HepG2 (cell line): ENCODE data around the gene IQCN. TPM values are rescaled to one million over a fixed set of nuclear protein-coding genes. Genes with fewer than 3 reads are reported as not detected.

ENCODE experiments used
- ATAC-seq: fragments of 200-7000 bp; cut with Tn5 transposase; 3 replicates; pipeline ENCODE4 v1.9.1; 2020; ENCODE audit warnings: mild to moderate bottlenecking, moderate library complexity
- BruUV-seq: library from RNA; stranded (reverse); fragments of 400-500 nt; replicated peaks from 2 replicates; lab custom pipeline; 2021; lab: Mats Ljungman, UMichigan
- CTCF ChIA-PET: fragments of 300-600 bp; formaldehyde crosslinking; extraction: SDS; loops from one replicate; lab custom pipeline; 2021; ENCODE audit warnings: low total read pairs, inconsistent platforms, low intra/inter-chr PET ratio; lab: Yijun Ruan, JAX
- POLR2A ChIA-PET: fragments of 350-600 bp; sonication (Branson Sonifier 250); formaldehyde crosslinking; loops from one replicate; lab custom pipeline; 2020; ENCODE audit warnings: antibody characterized with exemption, inconsistent platforms; lab: Yijun Ruan, JAX
- DNase-seq: peaks from one replicate; pipeline ENCODE4 v3.0.0-alpha.2; 2015; ENCODE audit warnings: low spot score
- FAIRE-seq: peaks from 3 replicates; lab custom pipeline; 2011; peaks lifted over from hg19 to GRCh38; lab: Jason Lieb, UNC
- H2AFZ ChIP-seq: one replicate; pipeline ENCODE4 v1.6.1; 2011; ENCODE audit warnings: low read length, inconsistent platforms
- H3K27ac ChIP-seq: fragments of 300-600 bp; 3 replicates; pipeline ENCODE4 v1.8.0; 2011; ENCODE audit warnings: mixed run types, mild to moderate bottlenecking, mixed read lengths, low read length, inconsistent platforms; ENCODE audit not compliant: insufficient read depth; ENCODE audit errors: extremely low read length
- H3K27me3 ChIP-seq, 2 experiments: fragments of 200-600 bp in 1 of 2; 2 replicates in 1 of 2; 3 replicates in 1 of 2; pipeline versions ENCODE4 v1.6.0 to v1.8.0; 2011; ENCODE audit warnings: low read length in 2 of 2, mild to moderate bottlenecking in 2 of 2, moderate library complexity in 2 of 2, inconsistent platforms in 1 of 2; ENCODE audit not compliant: insufficient read depth in 2 of 2, control insufficient read depth in 1 of 2
- H3K36me3 ChIP-seq, 2 experiments: fragments of 200-600 bp in 1 of 2; replicated peaks in 1 of 2; 2 replicates in 1 of 2; 3 replicates in 1 of 2; pipeline versions ENCODE4 v1.5.1 to v1.8.0; 2011; ENCODE audit warnings: low read length in 2 of 2, inconsistent platforms in 1 of 2; ENCODE audit not compliant: insufficient read depth in 2 of 2, control insufficient read depth in 1 of 2
- H3K4me1 ChIP-seq: 2 replicates; pipeline ENCODE4 v1.5.1; 2012; ENCODE audit warnings: low read length, inconsistent platforms; ENCODE audit not compliant: insufficient read depth
- H3K4me2 ChIP-seq: 2 replicates; pipeline ENCODE4 v1.6.0; 2011; ENCODE audit warnings: low read depth, low read length, inconsistent platforms
- H3K4me3 ChIP-seq, 3 experiments: fragments of 200-600 bp in 1 of 3; sonication (generic), shearing (Covaris generic) in 1 of 3; replicated peaks in 1 of 3; 2 replicates each; pipeline ENCODE4 v1.5.1; 2011 to 2016; ENCODE audit warnings: low read length in 3 of 3, inconsistent platforms in 2 of 3, low read depth in 2 of 3, mild to moderate bottlenecking in 2 of 3, control low read depth in 1 of 3, mixed read lengths in 1 of 3; ENCODE audit not compliant: insufficient read depth in 1 of 3
- H3K79me2 ChIP-seq: one replicate; pipeline ENCODE4 v1.6.1; 2011; ENCODE audit warnings: low read length, inconsistent platforms; ENCODE audit not compliant: insufficient read depth
- H3K9ac ChIP-seq: 2 replicates; pipeline ENCODE4 v1.6.0; 2011; ENCODE audit warnings: mild to moderate bottlenecking, low read depth, low read length, inconsistent platforms; ENCODE audit not compliant: insufficient read depth
- H3K9me3 ChIP-seq: 2 replicates; pipeline ENCODE4 v1.5.1; 2012; ENCODE audit warnings: mild to moderate bottlenecking, low read length
- H4K20me1 ChIP-seq: 2 replicates; pipeline ENCODE4 v1.6.0; 2011; ENCODE audit warnings: inconsistent platforms, mild to moderate bottlenecking, low read length, moderate library complexity; ENCODE audit not compliant: insufficient read depth
- CERS6 ChIP-seq: sonication (generic); formaldehyde crosslinking; IDR thresholded peaks from 2 replicates; pipeline ENCODE4 v1.5.0; 2020; ENCODE audit warnings: missing genetic modification reagents
- SNAI1 ChIP-seq: sonication (generic); formaldehyde crosslinking; IDR thresholded peaks from 2 replicates; pipeline ENCODE4 v1.5.0; 2020; ENCODE audit warnings: mild to moderate bottlenecking, missing genetic modification reagents, borderline replicate concordance
- SRF ChIP-seq: IDR thresholded peaks from 2 replicates; pipeline ENCODE4 v1.6.1; 2011; ENCODE audit warnings: mild to moderate bottlenecking, low read depth, low read length, moderate library complexity
- TBL1XR1 ChIP-seq: fragments of 150-350 bp; IDR thresholded peaks from 2 replicates; pipeline ENCODE4 v1.6.1; 2014; ENCODE audit warnings: borderline replicate concordance, low read length; ENCODE audit not compliant: partially characterized antibody
- TCF12 ChIP-seq, 2 experiments: fragments of 450-650 bp in 1 of 2; sonication (generic) in 1 of 2; formaldehyde crosslinking in 1 of 2; IDR thresholded peaks; 2 replicates each; pipeline versions ENCODE4 v1.6.1 to v1.8.0; 2017 to 2022; ENCODE audit warnings: antibody characterized with exemption in 1 of 2, mild to moderate bottlenecking in 1 of 2, missing genetic modification reagents in 1 of 2, moderate library complexity in 1 of 2
- XBP1 ChIP-seq: sonication (generic); formaldehyde crosslinking; IDR thresholded peaks from 2 replicates; pipeline ENCODE4 v1.5.0; 2020; ENCODE audit warnings: missing genetic modification reagents
- ZFY ChIP-seq: sonication (generic); formaldehyde crosslinking; IDR thresholded peaks from 2 replicates; pipeline ENCODE4 v1.4.0; 2020; ENCODE audit warnings: missing genetic modification reagents
- ZNF121 ChIP-seq: sonication (generic); formaldehyde crosslinking; IDR thresholded peaks from 2 replicates; pipeline ENCODE4 v1.5.0; 2020; ENCODE audit warnings: mild to moderate bottlenecking, missing genetic modification reagents
- ZNF160 ChIP-seq: sonication (generic); formaldehyde crosslinking; IDR thresholded peaks from 2 replicates; pipeline ENCODE4 v1.8.0; 2022; ENCODE audit warnings: mild to moderate bottlenecking, inconsistent platforms, missing genetic modification reagents
- ZNF431 ChIP-seq: sonication (generic); formaldehyde crosslinking; IDR thresholded peaks from 2 replicates; pipeline ENCODE4 v1.9.0; 2022; ENCODE audit warnings: missing genetic modification reagents, low read depth, mild to moderate bottlenecking, borderline replicate concordance
- ZNF567 ChIP-seq: sonication (generic); formaldehyde crosslinking; IDR thresholded peaks from 2 replicates; pipeline ENCODE4 v1.8.1; 2023; ENCODE audit warnings: mild to moderate bottlenecking, missing genetic modification reagents, borderline replicate concordance
- ZNF639 ChIP-seq: conservative IDR thresholded peaks from 2 replicates; pipeline ENCODE4 v1.6.1; 2018; ENCODE audit warnings: missing genetic modification reagents
- WGBS: methylation state at CpG from one replicate; pipeline ENCODE4 v1.1.6; 2017; ENCODE audit warnings: low lambda C conversion rate; 5-methylcytosine and 5-hydroxymethylcytosine counted together
- in situ Hi-C: cut with HindIII; loops from 2 replicates; pipeline ENCODE4 v1.10.0; 2017; ENCODE audit warnings: low pct_unique_long_range_greater_than_20kb; ENCODE audit not compliant: extremely low pct_ligation_motif_present
- intact Hi-C: fragments of 100-400 bp; cut with micrococcal nuclease; formaldehyde crosslinking; loops from one replicate; pipeline ENCODE4 v1.10.0; 2022; ENCODE audit not compliant: unreplicated experiment
- polyA plus RNA-seq, 8 experiments: library from polyadenylated mRNA; depleted of rRNA in 3 of 8; stranded (reverse) in 7 of 8; unstranded in 1 of 8; fragments of >200 nt; fragmentation: Illumina TruSeq in 4 of 8; extraction: Trizol in 4 of 8; gene quantifications; 2 replicates each; pipeline versions ENCODE4 v1.2.1 to v1.2.3, GENCODE V29; 2011 to 2016; ENCODE audit warnings: low read depth in 4 of 8, missing spikeins in 1 of 8, mixed read lengths in 1 of 8; ENCODE audit not compliant: insufficient read depth in 1 of 8
- total RNA-seq, 5 experiments: library from RNA; depleted of rRNA; stranded (reverse); fragments of >200 nt; fragmentation: Illumina TruSeq; extraction: Trizol; gene quantifications; 2 replicates each; pipeline ENCODE4 v1.2.3, GENCODE V29; 2016; ENCODE audit warnings: low read depth in 1 of 5

IQCN gene
- total and polyA plus RNA-seq, 2 of the 13 experiments (the other 11 are each of a cell fraction or from before 2014, with no cell fraction given), result 0.04 to 0.18 TPM

GRCh38 chr19:18282021-18282787 lies 8.0 kb upstream of the IQCN start (continued):
- TF ChIP-seq SNAI1, result no peak
- TF ChIP-seq TCF12 (IDR thresholded peaks at IDR 0.05), result no peak
- peak; percentile 58; the same call in 1 of the 2 replicates for TF ChIP-seq TCF12 (CRISPR knock-in tag; IDR thresholded peaks at IDR 0.05)
- TF ChIP-seq ZNF431 (CRISPR knock-in tag), result 0 out of 2 replicates have a peak, but pooled peaks have one; percentile 19
- TF ChIP-seq ZNF567 (CRISPR knock-in tag), result no peak
- 0 out of 2 replicates have a peak, but pooled peaks have one; percentile 13 for TF ChIP-seq ZNF160 (CRISPR knock-in tag)
- no peak for TF ChIP-seq ZNF639 (CRISPR knock-in tag)

- no peak within 1 kb of the TSS for H2AFZ ChIP-seq
- intact Hi-C loops, result loop anchor here (1.0 to 10.0 kb wide), 2 partner anchors 20 to 243 kb away; partner anchors contain the start of gene ELL
- TF ChIP-seq TBL1XR1 (peak; percentile 52), SRF (no peak), XBP1 (CRISPR knock-in tag) (no peak), CERS6 (CRISPR knock-in tag) (no peak), ZFY (CRISPR knock-in tag) (peak; percentile 75), ZNF121 (CRISPR knock-in tag) (no peak)
Observed at GRCh38 chr19:18281082-18282020, 7.1 kb upstream of the IQCN start, which contains the start of gene JUND. Gene JUND (minus strand): TSS chr19:18281622. CDS start chr19:18281484, 138 bp downstream.

More at GRCh38 chr19:18281082-18282020, 7.1 kb upstream of the IQCN start, which contains the start of gene JUND:
- Histone ChIP-seq H3K36me3 (peaks cover 2 to 10% of the 10 kb centered on the region in 2 experiments; a peak in 4 of 5 replicates), H3K9ac (peak within 1 kb of the TSS; percentile 100), H3K4me3 (peak within 1 kb of the TSS; percentile 74 to 100 (median 84)), H4K20me1 (peaks cover 24% of the 10 kb centered on the region), H3K4me1 (peaks cover 64% of the 10 kb centered on the region), H3K79me2 (peaks cover 26% of the 10 kb centered on the region), H3K27me3 (no peaks in the 10 kb centered on the region; a peak in 1 of 5 replicates), H3K27ac (peak within 1 kb of the TSS; percentile 99), H3K4me2 (peak within 1 kb of the TSS; percentile 92), H3K9me3 (no peaks in the 10 kb centered on the region)
- CTCF ChIA-PET, result interaction anchor here (1.5 kb wide), 1 partner anchor 42 kb away, joined by 3 read pairs; no protein-coding TSS in a partner anchor
- WGBS, result no CpG with 5 or more reads among the region's 138 CpGs
- in situ Hi-C loops, result no loop called here
- POLR2A ChIA-PET, result interaction anchor here (0.5 to 7.1 kb wide), 27 partner anchors 11 to 240 kb away, joined by 3 to 278 read pairs (median 6); partner anchors contain the start of genes ELL, GDF15, LSM4 and MPV17L2
- no peak for FAIRE-seq
- peak; percentile 50 for ATAC-seq
- BruUV-seq, result no TSS peak
- DNase-seq, result peak; percentile 92
